22Rv1 (cell line): ENCODE measurements around the gene SENP7.

Source experiments
- H3K27ac ChIP-seq: fragments of 450-650 bp; 2 replicates; pipeline ENCODE4 v1.5.1; 2017
- CTCF ChIP-seq: fragments of 450-650 bp; IDR thresholded peaks from 2 replicates; pipeline ENCODE4 v1.5.1; 2017; ENCODE audit warnings: mild to moderate bottlenecking
- ZFX ChIP-seq: fragments of 450-650 bp; IDR thresholded peaks from 2 replicates; pipeline ENCODE4 v1.6.1; 2017; ENCODE audit warnings: antibody characterized with exemption, borderline replicate concordance

SENP7 gene

GRCh38 chr3:101423984-101424888 is 88.8 kb downstream of the SENP7 start:
- no peak overlapping the region for H3K27ac ChIP-seq
- TF ChIP-seq ZFX, result no peak
- no peak for TF ChIP-seq CTCF

GRCh38 chr3:101418851-101419250 is 94.2 kb downstream of the SENP7 start:
- no peak for TF ChIP-seq CTCF
- TF ChIP-seq ZFX, result no peak
- no peak overlapping the region for H3K27ac ChIP-seq

GRCh38 chr3:101414121-101414520 is 98.9 kb downstream of the SENP7 start:
- TF ChIP-seq CTCF (no peak), ZFX (no peak)
- H3K27ac ChIP-seq, result no peak overlapping the region

DNA sequence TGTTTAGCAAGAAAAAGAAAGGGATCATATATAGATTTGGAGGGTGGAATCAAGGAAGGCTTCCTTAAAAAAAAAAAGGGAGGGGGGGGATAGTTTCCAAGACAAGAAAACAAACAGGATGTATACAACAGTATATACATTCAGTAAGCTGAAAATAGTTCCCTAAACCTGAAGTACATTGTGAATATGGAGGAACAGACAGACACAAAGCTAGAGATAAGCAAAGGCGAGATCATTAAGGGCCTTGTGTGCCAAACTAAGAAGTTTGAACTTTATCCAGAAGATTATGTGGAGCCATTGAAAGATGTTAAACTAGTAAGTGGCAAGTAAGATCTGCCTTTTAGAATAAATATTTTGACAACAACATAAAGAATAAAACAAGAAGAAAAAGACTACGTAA is 99.4 kb downstream of the SENP7 start:
- TF ChIP-seq ZFX (no peak), CTCF (no peak)
- no peak overlapping the region for H3K27ac ChIP-seq

DNA sequence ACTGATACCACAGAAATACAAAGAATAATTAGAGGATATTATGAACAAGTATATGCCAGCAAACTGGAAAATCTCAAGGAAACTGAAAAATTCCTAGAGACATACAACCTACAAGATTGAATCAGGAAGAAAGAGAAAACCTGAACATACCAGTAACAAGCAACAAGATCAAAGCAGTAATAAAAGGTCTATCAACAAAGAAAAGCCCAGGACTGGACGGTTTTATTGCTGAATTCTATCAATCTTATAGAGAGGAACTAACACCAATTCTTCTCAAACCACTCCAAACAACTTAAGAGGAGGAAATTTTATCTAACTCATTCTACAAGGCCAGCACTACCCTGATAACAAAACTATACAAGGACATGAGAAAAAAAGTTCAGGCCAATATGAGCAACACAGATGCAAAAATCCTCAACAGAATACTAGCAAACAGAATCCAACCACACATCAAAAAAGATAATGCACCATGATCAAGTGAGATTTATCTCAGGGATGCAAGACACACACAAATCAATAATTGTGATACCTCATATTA is 121.5 kb downstream of the SENP7 start:
- TF ChIP-seq ZFX (no peak), CTCF (no peak)
- no peak overlapping the region for H3K27ac ChIP-seq

GRCh38 chr3:101388706-101389105 is 124.3 kb downstream of the SENP7 start:
- no peak overlapping the region for H3K27ac ChIP-seq
- TF ChIP-seq CTCF, result no peak
- TF ChIP-seq ZFX, result no peak

GRCh38 chr3:101387351-101387750 is 125.7 kb downstream of the SENP7 start:
- no peak for TF ChIP-seq ZFX
- no peak for TF ChIP-seq CTCF

More at GRCh38 chr3:101387351-101387750, 125.7 kb downstream of the SENP7 start:
- H3K27ac ChIP-seq, result no peak overlapping the region
